ENCODE measurements around the gene KRT82.
"Not testable (repeated sequence)": the region's sequence is repeated elsewhere in the genome, so short reads cannot be mapped to it uniquely, and the experiment has no call there.

KRT82 gene

DNA sequence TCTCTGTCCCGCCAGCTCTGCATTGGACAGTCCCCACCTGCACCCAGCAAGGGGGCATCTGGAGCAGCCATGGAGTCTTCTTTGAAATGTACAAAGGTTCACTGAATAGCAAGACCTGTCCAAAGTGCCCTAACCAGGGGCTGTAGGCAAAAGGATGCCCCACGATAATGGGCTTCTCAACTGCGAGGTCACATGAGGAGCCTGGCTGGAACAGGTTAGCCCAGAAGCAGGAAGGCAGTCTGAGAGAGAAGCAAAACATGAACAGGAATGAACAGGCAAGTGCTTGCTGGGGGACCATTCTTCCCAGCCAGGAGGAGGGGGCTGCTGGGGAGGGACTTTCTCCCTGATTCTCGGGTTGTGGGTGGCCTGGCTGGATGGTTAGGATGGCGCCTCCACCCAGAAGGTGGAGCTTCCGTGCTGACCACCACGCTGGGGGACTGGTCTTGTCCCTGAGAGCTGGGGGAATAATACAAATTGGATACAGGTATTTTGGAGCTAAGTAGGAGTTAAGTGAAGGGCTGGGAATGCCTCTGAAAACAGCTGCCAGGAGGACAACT is 46.0 kb downstream of the KRT82 start:
- DNase-seq (ENCODE audit: low read depth): no peak

DNA sequence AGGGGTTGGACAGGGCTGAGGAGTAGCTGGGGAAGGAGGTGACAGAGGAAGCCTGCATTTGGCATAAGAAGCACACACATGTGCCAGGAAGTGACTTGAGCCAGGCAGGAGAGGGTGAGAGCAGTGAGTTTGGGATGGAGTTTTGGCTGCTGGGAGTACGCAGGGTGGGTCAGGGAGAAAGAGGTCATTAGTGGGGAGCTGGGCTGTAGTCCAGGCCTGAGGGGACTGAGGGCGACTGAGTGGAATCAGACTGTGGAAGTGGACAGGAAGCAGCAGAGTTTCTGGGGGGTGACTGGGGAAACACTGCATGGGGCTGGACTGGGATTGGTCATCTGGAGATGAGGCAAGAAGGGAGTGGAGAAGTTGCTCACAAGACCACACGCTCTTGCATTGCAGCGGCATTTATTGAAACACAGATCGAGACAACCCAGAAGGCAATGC is 46.5 kb downstream of the KRT82 start:
- no peak for DNase-seq (ENCODE audit: low read depth)

DNA sequence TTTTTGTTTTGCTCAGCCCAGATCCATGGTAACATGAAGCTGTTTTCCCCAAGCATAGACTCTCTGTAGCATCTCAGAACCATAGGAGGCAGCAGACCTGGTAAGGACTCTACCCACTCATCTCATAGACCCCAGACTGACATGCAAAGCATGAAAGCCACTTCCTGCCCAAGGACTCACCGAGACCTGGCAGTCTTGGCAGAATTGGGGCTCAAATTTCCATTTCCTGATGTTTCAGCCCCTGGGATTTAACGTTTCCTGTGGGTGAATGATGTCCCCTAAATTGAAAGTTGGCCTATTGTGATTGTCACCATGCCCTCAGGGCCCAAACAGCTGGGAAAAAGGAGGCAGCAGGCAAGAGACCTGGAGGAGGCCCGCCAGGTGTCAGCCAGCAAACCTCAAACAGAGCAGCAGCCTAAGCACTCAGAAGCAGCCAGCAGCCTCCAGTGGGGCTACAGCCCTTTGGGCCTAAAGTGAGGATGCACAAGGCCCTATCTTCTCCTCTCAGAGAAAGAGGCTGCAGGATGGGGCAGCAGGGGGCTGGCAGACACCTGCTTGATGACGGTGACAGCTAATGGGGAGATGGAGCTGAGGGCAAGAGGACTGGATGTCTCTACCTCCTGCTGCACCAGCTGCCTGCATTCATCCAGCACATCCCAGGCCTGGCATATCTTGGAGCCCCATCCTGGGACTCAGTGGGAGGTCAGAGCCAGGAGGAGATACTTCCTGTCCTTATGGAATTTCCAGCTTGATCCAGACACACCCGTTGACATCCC is 47.4 kb downstream of the KRT82 start:
- peak; percentile 2 for DNase-seq (ENCODE audit: low read depth)

DNA sequence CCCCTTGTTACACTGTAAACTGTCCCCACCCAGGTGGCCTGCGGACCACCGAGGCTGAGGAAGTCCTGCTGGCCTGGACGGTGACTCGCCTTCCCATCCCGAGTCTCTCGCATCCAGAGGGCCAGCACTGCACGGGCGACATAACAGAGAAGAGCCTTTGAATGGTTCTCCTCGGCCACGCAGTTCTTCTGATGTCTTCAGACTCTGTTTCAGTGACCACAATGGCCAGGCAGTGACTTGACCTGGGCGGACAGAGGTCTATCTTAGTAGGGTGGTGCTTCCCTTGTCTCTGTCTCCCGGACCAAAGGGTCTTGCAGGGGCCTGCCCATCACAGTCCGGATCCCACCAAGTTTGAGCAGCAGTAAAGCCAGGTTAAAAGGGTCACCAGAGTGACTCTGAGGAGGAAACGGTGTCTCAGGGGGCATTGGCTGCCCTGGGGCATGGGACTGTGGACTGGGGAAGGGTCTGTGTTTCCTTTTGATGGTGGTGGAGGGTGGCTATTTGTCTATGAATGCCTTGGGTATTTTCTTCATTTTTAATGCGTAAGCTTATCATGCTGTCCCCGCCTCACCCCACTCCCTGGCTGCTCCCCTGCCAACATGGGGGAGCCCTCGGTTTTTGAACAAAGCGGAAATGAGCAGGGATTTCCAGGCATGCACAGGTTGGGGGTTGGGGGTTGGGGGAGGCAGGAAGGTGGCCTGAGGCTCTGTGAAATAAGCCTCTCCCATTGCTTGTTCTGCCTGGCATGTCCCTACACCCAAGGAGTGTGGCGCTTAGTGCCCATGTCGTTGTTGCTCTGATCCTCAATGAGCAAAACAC is 49.2 kb downstream of the KRT82 start:
- DNase-seq (ENCODE audit: low read depth): no peak

DNA sequence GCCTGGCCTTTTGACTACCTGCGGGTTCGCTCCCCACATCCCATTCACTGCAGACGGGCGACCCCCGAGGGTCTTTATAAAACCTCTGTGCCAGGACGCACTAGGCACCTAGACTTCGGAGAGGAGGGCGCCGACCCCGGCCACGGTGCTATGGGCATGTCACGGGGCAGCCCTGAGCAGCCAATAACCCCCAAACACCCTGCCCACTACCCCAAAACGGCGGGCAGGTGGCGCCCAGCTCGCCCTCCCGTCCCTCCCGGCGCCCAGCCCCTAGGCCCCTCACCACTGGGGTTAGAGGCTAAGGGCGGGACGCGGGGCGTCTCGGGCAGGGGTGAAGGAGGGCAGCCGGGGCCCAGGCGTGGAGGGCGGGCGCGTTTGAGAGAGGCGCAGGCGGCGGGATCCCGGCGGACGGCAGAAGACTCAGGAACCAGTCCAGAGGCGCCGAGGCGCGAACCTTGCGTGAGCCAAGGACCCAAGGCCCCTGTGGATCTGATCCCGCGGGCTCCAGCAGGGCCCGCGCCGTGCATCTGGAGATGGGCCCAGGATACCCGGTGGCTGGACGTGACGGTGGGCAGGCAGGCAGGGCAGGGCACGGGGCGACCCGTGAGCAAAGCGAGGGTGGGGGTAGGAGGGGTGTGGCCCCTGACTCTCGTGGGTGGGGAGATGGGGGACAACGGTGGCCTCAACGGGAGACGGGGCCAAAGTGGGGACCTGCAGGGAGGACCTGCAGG is 49.9 kb downstream of the KRT82 start:
- DNase-seq (ENCODE audit: low read depth): no peak

DNA sequence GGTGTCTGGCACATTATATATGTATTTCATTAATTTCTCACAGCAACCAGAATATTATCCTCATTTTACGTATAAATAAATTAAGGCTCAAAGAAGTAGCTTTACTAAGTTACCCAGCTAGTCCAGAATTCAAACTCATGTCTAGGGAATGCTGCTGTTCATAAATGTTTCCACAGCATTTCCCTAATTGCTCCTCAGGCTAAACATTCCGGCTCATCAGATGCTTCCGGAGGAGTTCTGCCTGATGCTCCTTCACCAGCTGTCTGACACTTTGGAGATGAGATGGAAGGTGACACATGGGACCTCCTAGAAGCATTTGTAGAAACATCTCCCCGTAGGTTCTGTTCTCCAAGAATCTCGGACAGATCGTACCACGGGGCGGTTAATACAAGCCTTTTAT is 51.0 kb downstream of the KRT82 start:
- no peak for DNase-seq (ENCODE audit: low read depth)

DNA sequence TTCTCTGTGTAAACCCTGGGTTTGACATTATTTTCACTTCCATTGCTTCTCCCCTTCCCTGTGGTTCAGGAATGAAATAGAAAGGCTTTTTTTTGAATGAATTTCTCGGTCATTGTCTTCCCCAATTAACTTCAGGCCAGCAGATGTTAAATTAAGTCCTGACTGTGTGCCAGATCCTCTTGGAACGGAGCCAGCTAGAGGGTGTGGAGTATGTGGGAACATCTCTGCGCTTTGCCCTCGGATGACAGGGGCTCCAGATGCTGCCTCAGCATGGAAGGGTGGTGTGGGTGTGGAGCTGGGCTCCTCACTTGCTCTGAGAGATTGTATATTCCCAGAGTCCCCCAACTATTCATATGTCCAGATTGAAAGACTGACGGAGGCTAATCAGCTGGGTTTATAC is 51.9 kb downstream of the KRT82 start:
- DNase-seq (ENCODE audit: low read depth): no peak

DNA sequence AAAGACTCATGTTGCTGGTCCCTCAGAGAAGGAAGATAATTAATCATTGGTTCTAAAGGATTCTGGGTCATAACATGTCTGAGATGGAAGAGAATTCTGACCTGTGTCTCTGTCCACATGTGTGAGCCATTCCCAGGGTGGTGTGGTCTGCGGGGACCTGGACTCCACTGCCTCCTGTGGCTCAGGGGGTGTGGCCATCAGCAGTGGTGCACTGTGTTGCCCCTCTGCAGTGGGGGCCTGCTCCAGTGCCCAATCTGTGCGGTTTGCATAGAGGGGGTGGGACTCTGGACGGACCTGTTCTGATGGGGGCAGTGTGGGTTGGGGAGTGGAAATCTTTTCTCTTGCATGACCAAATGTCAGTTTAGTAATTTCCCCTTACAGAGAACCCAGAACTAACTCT is 52.4 kb downstream of the KRT82 start:
- DNase-seq (ENCODE audit: low read depth): no peak

DNA sequence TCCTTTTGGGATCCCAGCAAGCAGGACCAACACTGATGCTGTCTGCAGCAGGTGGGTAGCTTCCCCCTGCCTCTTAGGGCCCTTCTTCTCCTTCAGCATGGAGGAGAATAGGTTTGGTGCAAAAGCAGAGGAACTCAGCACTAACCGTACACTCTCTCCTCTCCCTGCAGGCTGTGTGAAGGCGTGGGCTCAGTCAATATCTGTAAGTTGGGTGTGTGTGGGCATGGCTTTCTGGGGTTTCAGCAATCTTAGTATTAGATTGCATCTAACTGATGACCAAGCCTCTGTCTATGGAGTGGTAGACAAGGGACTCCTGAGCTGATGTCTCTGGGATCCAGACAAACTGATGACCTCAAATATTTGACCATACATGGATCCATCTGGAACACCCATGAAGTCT is 53.2 kb downstream of the KRT82 start:
- DNase-seq (ENCODE audit: low read depth): no peak

DNA sequence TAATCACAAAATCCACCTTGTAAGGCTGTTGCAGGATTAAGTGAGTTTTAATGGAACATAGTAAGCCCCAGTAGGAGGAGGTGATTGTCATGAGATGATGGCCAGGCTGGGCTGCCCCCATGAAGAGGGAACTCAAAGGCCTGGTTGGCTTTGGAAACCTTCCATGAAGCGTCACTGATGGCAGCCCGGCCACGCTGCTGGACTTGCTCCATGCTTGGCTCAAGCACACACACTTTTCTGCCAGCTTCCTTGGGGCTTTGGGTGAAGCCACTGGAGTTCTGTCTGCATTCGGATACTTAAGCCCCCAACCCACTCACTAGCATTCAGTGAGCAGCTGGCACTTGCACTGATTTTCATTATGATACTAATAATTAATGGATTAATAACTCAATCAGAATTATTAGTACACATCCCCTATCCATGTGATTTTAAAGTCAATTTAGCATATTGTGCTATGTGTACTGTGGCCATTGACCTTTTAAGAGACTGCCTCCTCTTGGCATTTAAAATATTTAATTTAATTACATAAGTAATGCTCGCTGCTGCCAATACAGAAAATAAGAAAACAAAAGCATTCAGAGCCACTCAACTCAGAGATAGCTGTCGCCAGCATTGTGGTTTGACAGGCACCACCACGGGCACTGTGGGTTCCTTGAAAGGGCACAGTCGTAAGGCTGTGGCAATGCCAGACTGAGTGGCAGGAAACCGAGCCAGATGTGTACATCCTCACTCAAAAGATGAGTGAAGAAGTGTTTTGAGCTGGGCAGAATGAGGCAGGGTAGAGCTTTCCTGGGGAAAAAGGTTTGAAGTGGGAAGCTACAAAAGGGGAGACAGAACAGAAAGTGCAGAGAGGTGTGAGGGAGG is 54.7 kb downstream of the KRT82 start:
- peak; percentile 49 for DNase-seq (ENCODE audit: low read depth)

DNA sequence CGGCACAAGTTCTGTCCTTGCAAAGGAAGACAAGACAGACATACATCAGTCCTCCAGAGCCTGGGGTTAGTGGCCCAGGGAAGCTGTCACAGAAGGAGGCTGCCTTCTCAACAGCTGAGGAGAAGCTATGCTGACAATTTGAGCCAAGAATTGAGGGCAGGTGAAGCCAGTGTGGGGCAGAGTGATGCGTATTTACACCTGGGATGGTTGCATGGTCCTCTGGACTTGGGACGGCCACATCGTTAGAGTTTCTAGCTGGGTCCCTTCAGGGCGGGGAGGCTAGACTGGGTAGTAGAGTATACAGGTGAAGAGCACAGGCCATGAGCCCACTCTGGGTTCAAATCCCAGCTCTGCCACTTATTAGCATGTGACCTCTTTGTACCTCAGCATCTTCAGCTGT is 55.3 kb downstream of the KRT82 start:
- DNase-seq (ENCODE audit: low read depth): no peak

DNA sequence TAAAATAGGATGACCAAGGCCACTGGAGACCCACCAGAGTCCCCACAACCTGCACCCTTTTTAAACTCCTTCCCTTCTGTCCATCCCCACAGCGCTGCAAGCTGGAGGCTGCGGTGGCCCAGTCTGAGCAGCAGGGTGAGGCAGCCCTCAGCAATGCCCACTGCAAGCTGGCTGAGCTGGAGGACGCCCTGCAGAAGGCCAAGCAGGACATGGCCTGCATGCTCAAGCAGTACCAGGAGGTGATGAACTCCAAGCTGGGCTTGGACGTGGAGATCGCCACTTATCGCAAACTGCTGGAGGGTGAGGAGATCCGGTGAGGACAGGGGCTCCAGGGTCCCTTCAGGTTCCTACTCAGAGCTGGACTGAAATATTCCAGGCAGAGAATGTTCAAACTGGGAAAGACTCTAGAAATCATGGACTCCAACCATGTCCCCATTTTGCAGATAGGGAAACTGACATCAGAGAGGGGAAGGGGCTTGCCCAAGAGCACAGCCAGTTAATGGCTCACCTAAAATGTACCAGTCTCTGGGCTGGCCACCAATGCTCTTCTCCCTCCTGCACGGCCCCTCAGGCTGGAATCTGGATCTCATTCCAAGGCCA is 56.0 kb downstream of the KRT82 start:
- DNase-seq (ENCODE audit: low read depth): no peak

DNA sequence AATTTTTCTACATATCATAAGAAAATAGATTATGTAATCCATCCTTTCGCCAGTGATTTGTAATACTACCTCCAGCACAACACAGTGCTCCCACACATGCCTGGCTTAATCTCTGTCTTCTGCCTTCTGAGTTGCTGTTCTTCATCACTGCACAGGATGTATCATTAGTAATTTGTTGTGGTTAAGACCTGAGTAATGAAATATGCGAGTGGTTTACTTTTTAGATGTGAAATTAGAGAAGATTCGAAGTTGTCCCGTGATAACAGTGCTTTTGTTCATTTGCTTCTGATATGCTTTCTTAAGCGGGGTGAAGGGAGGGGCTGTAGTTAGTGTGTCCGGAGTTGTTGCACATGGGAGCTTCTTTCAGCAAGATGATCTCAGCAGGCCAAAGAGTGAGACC is 56.9 kb downstream of the KRT82 start:
- DNase-seq (ENCODE audit: low read depth): no peak

DNA sequence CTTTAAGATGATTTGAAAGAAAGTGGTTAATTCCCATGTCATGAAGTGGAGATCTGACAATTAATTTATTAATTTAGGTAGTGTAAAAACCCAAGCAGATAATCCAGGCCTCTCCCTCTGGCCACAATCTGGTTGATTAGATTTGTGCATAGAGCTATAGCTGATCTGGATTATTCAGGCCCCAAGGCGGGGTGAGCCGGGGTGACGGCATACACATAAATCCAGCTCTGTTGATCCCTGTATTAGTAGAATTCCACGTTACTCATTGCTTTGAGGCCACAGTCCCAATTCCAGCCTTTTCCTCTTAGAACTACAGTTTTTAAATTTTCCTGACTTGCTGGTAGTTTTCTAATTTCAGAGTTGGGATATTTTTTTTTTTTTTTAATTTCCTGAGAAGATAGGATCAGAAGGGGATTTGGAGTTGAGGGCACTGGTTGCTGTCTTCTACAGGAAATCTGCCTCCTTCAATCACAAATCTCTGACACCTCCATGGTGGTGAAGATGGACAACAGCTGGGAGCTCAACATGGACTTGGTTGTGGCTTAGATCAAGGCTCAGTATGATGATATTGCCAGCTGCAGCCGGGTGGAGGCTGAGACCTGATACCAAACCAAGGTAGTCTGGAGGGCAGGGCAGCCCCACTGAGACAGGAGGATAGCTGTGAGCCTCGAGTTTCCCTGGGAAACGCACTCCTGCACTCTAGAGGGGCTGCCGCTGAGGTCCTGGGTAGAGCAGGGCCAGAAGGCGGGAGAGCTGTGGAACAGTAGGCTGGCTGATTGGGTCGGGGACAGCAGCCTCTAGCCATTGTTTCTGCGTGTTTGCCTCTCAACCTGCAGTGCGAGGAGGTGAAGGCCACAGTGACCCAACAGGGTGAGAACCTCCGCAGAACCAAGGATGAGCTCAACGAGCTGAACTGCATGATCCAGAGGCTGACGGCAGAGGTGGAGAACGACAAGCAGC is 58.3 kb downstream of the KRT82 start:
- DNase-seq (ENCODE audit: low read depth): no peak

DNA sequence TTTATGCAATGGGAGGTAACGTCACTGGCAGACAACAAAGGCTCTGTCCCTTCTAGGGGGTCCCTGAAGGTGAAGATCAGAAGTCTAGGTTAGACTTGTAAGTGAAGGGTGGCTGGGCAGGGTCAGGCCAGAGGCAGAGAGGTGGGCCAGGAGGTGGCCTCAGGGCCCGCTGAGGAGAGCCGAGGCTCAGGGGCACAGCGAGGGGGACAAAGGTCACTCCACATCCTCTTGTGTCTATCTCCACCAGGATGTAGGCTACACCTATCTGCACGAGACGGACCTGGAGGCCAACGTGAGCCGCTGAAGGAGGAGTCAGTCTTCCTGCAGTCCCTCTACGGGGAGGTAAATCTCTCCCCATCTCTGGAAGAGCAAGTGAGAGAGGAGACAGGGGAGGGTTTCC is 59.1 kb downstream of the KRT82 start:
- DNase-seq (ENCODE audit: low read depth): no peak

DNA sequence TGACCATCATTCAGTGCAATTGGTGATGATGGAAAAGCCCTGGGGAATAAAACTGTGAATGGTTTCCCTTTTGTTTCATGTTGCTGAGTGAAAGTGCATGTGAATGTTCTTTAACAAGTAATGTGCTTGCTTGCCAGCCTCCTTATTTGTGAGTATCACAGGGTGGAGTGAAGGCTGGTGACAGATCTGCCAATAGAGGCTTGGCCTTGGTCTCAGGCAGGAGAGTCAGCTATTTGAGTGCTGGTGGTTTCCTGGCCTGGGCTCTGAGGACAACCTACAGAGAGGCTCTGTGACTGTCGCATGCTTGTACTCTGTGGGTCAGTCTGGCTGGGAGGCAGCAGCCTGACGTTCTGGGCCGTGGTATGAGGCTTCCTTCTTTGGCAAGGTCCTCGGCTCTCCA is 59.5 kb downstream of the KRT82 start:
- DNase-seq (ENCODE audit: low read depth): no peak

DNA sequence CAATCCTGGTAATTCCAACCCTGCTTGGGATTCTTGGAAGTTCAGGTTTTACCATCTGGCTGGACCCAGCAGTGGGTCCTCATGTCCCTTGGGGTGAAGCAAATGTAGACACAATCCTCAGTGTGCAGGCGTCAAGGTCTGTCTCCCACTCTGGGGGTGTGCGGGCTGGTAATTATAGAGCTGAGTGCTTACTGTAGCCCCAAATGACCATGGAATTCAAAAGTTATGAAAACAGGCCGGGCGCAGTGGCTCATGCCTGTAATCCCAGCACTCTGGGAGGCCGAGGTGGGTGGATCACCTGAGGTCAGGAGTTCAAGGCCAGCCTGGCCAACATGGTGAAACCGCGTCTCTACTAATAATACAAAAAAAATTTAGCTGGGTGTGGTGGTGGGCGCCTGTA is 61.1 kb downstream of the KRT82 start:
- not testable (repeated sequence) for DNase-seq (ENCODE audit: low read depth)

DNA sequence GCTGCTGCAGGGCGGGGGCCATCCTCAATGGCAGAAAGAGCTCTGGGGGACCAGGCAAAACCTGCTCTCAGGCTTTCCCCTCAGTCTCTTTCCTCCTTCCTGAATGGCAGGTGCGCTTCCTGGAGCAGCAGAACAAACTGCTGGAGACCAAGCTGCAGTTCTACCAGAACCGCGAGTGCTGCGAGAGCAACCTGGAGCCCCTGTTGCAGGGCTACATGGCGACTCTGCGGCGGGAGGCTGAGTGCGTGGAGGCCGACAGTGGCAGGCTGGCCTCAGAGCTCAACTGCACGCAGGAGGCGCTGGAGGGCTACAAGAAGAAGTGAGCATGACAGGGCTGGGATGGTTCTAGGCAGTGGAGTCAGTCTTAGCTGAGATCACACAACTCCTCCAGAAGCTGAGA is 62.0 kb downstream of the KRT82 start:
- no peak for DNase-seq (ENCODE audit: low read depth)

All from stimulated activated CD8-positive, alpha-beta memory T cell treated with anti-CD3 and anti-CD28 coated beads, Interleukin-12 subunit alpha, Interleukin-12 subunit beta, amount 100 ng/mL, for 1 hour (primary cell).